ENCODE measurements around the gene TTC12.
"Not testable (repeated sequence)": the region's sequence is repeated elsewhere in the genome, so short reads cannot be mapped to it uniquely, and the experiment has no call there.

Gene TTC12

GRCh38 chr11:113288286-113288863 lies 26.0 kb upstream of the TTC12 start:
- Histone ChIP-seq H3K9ac (ENCODE audit: low read length) (no peak overlapping the region), H3K4me3 (ENCODE audit: low read length) (no peak overlapping the region)

DNA sequence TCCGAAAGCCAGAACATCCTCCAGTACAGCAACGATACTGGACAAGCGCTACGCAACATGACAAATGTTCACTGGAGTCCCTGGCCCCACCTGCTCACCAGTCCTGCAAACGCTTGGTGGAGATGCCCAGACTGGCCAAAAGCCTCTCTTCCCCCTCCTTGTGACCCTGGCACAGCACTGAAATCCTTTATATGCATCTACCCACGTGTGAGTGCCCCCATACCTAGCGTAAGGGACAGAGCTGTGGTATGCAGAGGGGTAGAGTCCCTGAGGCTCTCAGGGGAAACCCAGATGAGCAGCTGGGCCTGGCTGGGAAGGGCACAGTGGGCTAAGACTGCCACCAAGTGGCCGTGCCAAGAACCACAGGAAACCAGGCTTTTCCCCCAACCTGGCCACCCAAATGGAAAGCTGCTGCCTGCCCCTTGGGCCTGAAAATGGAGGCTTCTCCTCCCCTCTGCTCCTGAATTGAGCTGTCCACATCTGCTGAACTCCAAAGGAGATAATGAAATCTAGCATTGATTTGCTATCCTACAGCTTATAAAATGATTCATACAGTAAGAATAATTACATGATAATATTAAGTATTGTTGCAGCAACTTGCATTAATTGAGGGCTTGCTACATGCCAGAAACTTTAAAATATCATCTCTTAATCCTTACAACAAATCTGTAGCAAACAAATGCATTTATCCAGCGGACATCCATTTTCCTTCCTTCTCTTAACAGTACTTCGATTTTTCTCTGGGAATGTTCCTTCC lies 24.8 kb upstream of the TTC12 start:
- Histone ChIP-seq H3K9ac (ENCODE audit: low read length) (no peak overlapping the region), H3K27me3 (ENCODE audit: control insufficient read depth, insufficient read depth, low read length) (no peaks in the 10 kb centered on the region), H3K4me1 (ENCODE audit: control insufficient read depth, insufficient read depth, low read length) (no peaks in the 10 kb centered on the region), H3K36me3 (ENCODE audit: control insufficient read depth, insufficient read depth, low read length) (no peaks in the 10 kb centered on the region), H3K27ac (ENCODE audit: low read depth, low read length) (no peak overlapping the region), H3K4me3 (ENCODE audit: low read length) (no peak overlapping the region)

More at GRCh38 chr11:113288286-113288863, 26.0 kb upstream of the TTC12 start:
- Histone ChIP-seq H3K27ac (ENCODE audit: low read depth, low read length) (no peak overlapping the region), H3K4me1 (ENCODE audit: control insufficient read depth, insufficient read depth, low read length) (no peaks in the 10 kb centered on the region), H3K36me3 (ENCODE audit: control insufficient read depth, insufficient read depth, low read length) (no peaks in the 10 kb centered on the region), H3K27me3 (ENCODE audit: control insufficient read depth, insufficient read depth, low read length) (no peaks in the 10 kb centered on the region)

DNA sequence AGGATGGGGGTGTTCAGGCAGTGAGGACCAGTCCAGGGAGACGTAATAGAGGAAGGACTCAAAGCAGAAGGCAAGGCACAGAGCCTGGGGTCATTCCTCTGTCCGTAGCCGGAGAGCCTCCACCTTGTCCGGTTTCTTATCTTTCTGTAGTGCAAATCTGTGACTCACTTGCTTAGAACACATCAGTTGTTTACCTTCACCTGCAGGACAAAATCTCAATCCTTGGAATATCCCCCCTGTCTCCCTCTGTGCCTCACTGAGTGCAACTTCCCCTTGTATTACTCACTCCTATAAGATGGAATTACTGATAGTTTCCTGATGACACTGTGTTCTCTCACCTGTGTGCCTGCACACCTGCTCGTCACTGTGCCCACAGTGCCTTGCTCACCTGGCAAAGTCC lies 20.4 kb upstream of the TTC12 start:
- no peaks in the 10 kb centered on the region for H3K36me3 ChIP-seq (ENCODE audit: control insufficient read depth, insufficient read depth, low read length)
- no peaks in the 10 kb centered on the region for H3K4me1 ChIP-seq (ENCODE audit: control insufficient read depth, insufficient read depth, low read length)
- no peak overlapping the region for H3K9ac ChIP-seq (ENCODE audit: low read length)
- H3K4me3 ChIP-seq (ENCODE audit: low read length): no peak overlapping the region
- H3K27me3 ChIP-seq (ENCODE audit: control insufficient read depth, insufficient read depth, low read length): no peaks in the 10 kb centered on the region
- H3K27ac ChIP-seq (ENCODE audit: low read depth, low read length): no peak overlapping the region

DNA sequence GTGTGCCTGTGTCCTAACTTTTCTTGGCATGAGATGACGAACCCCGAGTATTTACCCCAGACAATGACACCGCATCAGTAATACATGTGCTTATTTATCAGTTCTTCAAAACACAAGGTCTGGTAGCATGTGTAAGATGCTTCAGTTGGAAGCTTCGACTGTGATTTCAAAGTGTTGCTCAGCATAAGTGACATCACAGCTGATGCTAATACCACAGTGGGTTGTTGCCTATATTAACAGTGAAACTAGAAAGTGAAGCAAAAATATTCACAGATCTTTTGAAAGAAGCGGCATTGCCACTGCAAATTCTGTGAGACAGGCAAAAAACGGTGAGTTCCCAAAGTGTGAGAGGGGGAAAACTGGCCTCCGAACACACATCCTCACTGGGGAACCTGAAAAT lies 18.4 kb upstream of the TTC12 start:
- Histone ChIP-seq H3K36me3 (ENCODE audit: control insufficient read depth, insufficient read depth, low read length) (no peaks in the 10 kb centered on the region), H3K9ac (ENCODE audit: low read length) (no peak overlapping the region), H3K4me3 (ENCODE audit: low read length) (no peak overlapping the region), H3K27ac (ENCODE audit: low read depth, low read length) (no peak overlapping the region), H3K4me1 (ENCODE audit: control insufficient read depth, insufficient read depth, low read length) (no peaks in the 10 kb centered on the region), H3K27me3 (ENCODE audit: control insufficient read depth, insufficient read depth, low read length) (no peaks in the 10 kb centered on the region)

GRCh38 chr11:113296447-113297205 lies 17.8 kb upstream of the TTC12 start:
- Histone ChIP-seq H3K4me3 (ENCODE audit: low read length) (no peak overlapping the region), H3K9ac (ENCODE audit: low read length) (no peak overlapping the region), H3K27me3 (ENCODE audit: control insufficient read depth, insufficient read depth, low read length) (no peaks in the 10 kb centered on the region), H3K4me1 (ENCODE audit: control insufficient read depth, insufficient read depth, low read length) (no peaks in the 10 kb centered on the region), H3K36me3 (ENCODE audit: control insufficient read depth, insufficient read depth, low read length) (no peaks in the 10 kb centered on the region), H3K27ac (ENCODE audit: low read depth, low read length) (no peak overlapping the region)

- H3K27me3 ChIP-seq (ENCODE audit: control insufficient read depth, insufficient read depth, low read length); H3K36me3 ChIP-seq (ENCODE audit: control insufficient read depth, insufficient read depth, low read length); H3K27ac ChIP-seq (ENCODE audit: low read depth, low read length); H3K4me1 ChIP-seq (ENCODE audit: control insufficient read depth, insufficient read depth, low read length); H3K4me3 ChIP-seq (ENCODE audit: low read length); H3K9ac ChIP-seq (ENCODE audit: low read length): not testable (repeated sequence)
Measured at GRCh38 chr11:113298496-113298895, 15.9 kb upstream of the TTC12 start.

DNA sequence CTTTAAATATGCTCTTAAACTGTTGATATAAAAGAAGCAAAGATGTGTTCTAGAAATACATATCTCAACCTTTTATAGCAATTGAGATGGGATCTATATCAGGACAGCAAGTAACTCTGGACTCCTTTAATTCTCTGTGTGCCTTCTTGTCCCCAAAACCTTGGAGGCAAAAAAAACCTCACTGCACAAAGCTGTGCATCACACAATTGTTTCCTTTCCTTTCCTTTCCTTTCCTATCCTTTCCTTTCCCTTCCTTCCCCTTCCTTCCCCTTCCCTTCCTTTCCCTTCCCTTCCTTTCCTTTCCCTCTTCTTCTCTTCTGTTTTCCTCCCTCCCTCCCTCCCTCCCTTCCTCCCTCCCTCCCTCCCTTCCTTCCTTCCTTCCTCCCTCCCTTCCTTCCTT lies 9.5 kb upstream of the TTC12 start:
- Histone ChIP-seq H3K36me3 (ENCODE audit: control insufficient read depth, insufficient read depth, low read length) (no peaks in the 10 kb centered on the region), H3K9ac (ENCODE audit: low read length) (no peak overlapping the region), H3K4me3 (ENCODE audit: low read length) (no peak overlapping the region), H3K4me1 (ENCODE audit: control insufficient read depth, insufficient read depth, low read length) (no peaks in the 10 kb centered on the region), H3K27ac (ENCODE audit: low read depth, low read length) (no peak overlapping the region), H3K27me3 (ENCODE audit: control insufficient read depth, insufficient read depth, low read length) (no peaks in the 10 kb centered on the region)

DNA sequence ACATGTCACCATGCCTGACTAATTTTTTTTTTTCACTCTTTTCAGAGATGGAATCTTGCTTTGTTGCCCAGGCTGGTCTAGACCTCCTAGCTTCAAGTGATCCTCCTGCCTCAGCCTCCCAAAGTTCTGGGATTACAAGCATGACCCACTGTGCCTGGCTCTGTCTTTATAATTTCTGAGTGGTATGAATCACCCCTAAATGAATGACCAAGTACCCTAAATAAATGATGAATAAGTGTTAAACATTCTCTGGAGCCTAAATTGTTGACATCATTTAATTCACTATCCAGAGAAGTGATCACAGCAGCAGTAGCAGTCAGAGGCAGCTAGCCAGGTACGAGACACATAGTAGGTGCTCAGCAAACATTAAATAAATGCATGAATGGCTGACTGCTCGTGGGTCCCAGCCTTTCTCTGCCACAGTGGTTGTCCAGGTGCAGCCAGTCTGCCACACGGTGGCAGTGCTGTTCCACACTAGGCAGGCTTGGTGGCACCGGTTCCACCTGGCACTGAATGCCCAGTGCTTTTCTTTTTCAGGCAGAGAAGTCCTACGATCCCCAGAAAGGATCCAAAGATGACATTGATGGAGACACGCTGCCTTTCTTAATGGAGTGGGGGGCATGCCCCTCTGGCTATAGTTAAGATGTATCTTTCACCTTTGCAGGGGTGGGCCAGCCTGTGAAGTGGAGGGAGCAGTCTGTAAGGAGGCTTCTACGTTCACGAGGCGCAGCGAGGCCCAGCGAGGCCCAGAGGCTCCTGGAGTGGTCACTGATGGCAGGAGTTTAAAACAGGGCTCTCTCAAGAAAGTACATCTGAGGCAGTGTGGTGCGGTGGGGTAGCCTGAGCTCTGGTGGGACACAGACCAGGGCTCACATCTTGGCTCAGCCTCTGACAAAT lies 8.7 kb upstream of the TTC12 start:
- no peaks in the 10 kb centered on the region for H3K4me1 ChIP-seq (ENCODE audit: control insufficient read depth, insufficient read depth, low read length)
- H3K36me3 ChIP-seq (ENCODE audit: control insufficient read depth, insufficient read depth, low read length): no peaks in the 10 kb centered on the region
- no peak overlapping the region for H3K4me3 ChIP-seq (ENCODE audit: low read length)
- no peaks in the 10 kb centered on the region for H3K27me3 ChIP-seq (ENCODE audit: control insufficient read depth, insufficient read depth, low read length)
- no peak overlapping the region for H3K27ac ChIP-seq (ENCODE audit: low read depth, low read length)
- H3K9ac ChIP-seq (ENCODE audit: low read length): no peak overlapping the region

DNA sequence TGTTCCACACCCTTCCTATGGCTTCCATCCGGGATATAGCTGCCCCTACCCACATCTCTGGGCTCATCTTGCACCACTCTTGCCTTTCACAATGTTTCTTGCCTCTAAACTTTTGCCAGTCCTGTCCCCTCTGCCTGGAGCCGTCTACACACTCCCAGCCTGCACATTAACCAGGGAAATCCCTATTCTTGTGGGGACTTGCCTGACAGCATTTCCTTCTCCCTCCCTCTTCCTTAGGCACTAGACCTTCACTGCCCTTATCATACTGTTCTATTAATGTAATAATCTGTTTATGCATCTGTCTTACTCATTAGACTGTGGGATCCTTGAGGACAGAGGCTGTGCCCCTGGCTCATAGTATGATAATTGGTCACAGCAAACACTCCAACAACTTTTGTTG lies 5.8 kb upstream of the TTC12 start:
- no peak overlapping the region for H3K9ac ChIP-seq (ENCODE audit: low read length)
- H3K27me3 ChIP-seq (ENCODE audit: control insufficient read depth, insufficient read depth, low read length): no peaks in the 10 kb centered on the region
- H3K4me1 ChIP-seq (ENCODE audit: control insufficient read depth, insufficient read depth, low read length): no peaks in the 10 kb centered on the region
- H3K36me3 ChIP-seq (ENCODE audit: control insufficient read depth, insufficient read depth, low read length): no peaks in the 10 kb centered on the region
- no peak overlapping the region for H3K4me3 ChIP-seq (ENCODE audit: low read length)
- H3K27ac ChIP-seq (ENCODE audit: low read depth, low read length): no peak overlapping the region

GRCh38 chr11:113311536-113311935 lies 2.8 kb upstream of the TTC12 start:
- Histone ChIP-seq H3K27me3 (ENCODE audit: control insufficient read depth, insufficient read depth, low read length) (no peaks in the 10 kb centered on the region), H3K27ac (ENCODE audit: low read depth, low read length) (no peak overlapping the region), H3K36me3 (ENCODE audit: control insufficient read depth, insufficient read depth, low read length) (no peaks in the 10 kb centered on the region), H3K9ac (ENCODE audit: low read length) (no peak overlapping the region), H3K4me3 (ENCODE audit: low read length) (no peak overlapping the region), H3K4me1 (ENCODE audit: control insufficient read depth, insufficient read depth, low read length) (peaks cover 11% of the 10 kb centered on the region)

GRCh38 chr11:113313601-113314000 lies 782 bp upstream of the TTC12 start:
- Histone ChIP-seq H3K4me3 (ENCODE audit: low read length) (no peak overlapping the region), H3K27me3 (ENCODE audit: control insufficient read depth, insufficient read depth, low read length) (no peaks in the 10 kb centered on the region), H3K9ac (ENCODE audit: low read length) (no peak overlapping the region), H3K36me3 (ENCODE audit: control insufficient read depth, insufficient read depth, low read length) (no peaks in the 10 kb centered on the region), H3K27ac (ENCODE audit: low read depth, low read length) (no peak overlapping the region), H3K4me1 (ENCODE audit: control insufficient read depth, insufficient read depth, low read length) (peaks cover 11% of the 10 kb centered on the region)

DNA sequence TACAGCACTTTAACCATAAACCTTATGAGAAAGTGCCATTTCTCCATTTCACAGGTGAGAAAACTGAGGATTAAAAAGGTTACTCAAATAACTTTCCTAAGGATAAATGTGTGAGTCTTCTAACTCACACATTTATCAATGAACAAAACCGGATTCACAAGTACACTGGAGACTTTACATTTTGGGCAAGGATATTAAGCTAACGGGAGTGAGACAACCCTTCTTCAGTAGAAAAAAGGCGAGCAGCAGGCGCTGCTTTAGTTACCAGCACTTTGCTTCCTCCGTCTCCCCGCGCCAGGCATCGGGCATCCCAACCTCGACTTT lies 356 bp upstream of the TTC12 start:
- H3K27me3 ChIP-seq (ENCODE audit: control insufficient read depth, insufficient read depth, low read length): no peaks in the 10 kb centered on the region
- peak overlapping the region; percentile 90 for H3K27ac ChIP-seq (ENCODE audit: low read depth, low read length)
- H3K9ac ChIP-seq (ENCODE audit: low read length): no peak overlapping the region
- H3K4me1 ChIP-seq (ENCODE audit: control insufficient read depth, insufficient read depth, low read length): peaks cover 11% of the 10 kb centered on the region
- peak overlapping the region; percentile 72 for H3K4me3 ChIP-seq (ENCODE audit: low read length)
- H3K36me3 ChIP-seq (ENCODE audit: control insufficient read depth, insufficient read depth, low read length): no peaks in the 10 kb centered on the region
